Measurements from ENCODE around the gene USP13. TPM values are rescaled to one million over a fixed set of nuclear protein-coding genes. Genes with fewer than 3 reads are reported as not detected.

The USP13 gene
- total RNA-seq, 1 experiment from 2014 or later: 22.7 TPM

DNA sequence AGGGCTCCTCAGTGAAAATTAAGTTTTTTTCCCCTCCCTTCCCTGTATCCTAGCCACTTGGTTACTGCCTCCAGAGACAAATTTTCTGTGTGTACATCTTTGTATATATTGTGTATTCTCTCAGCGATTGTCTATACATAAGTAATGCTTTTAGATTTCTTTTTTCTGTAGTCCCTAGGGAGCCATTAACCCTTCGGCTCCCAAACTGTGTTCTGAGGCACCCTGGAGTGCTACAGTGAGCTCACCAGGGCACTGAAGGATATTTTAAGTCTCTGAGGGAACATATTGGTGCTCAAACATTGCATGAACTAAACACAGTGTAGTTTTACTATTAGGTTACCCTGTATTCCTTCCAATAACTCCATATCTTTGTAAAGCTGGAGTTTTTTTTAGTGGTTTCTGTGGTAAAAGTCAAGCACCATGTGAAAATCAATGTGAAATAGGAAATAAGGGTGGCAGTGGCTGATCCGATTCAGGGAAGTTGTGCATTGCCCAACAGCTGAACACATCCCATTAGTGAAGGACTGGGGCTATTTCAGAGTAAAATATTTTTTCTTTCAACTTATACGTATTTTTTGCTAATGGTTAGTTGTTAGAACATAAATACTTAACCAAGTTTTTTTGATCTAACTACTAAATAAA lies 43.0 kb downstream of the USP13 start:
- CTCF ChIA-PET: no interaction called here
- ATAC-seq: no peak
- BruUV-seq (replicated peaks): no TSS peak
- Histone ChIP-seq H3K9ac (ENCODE audit: low read length) (no peak overlapping the region), H3K79me2 (ENCODE audit: insufficient read depth, low read length) (peaks cover 22% of the 10 kb centered on the region), H3K4me2 (ENCODE audit: low read length) (no peak overlapping the region), H3K9me3 (ENCODE audit: control insufficient read depth in 1 of 2, insufficient read depth in 1 of 2, low read depth in 1 of 2, low read length in 2 of 2) (no peaks in the 10 kb centered on the region), H4K20me1 (ENCODE audit: insufficient read depth) (no peaks in the 10 kb centered on the region), H3K27me3 (ENCODE audit: insufficient read depth, low read length) (no peaks in the 10 kb centered on the region), H2AFZ (ENCODE audit: low read depth, low read length, poor library complexity, severe bottlenecking) (no peak overlapping the region), H3K4me1 (ENCODE audit: control insufficient read depth in 1 of 2, insufficient read depth in 2 of 2, low read length in 2 of 2) (no peaks in the 10 kb centered on the region), H3K36me3 (ENCODE audit: control insufficient read depth in 1 of 2, insufficient read depth in 2 of 2, low read length in 2 of 2) (no peaks in the 10 kb centered on the region), H3K9me2 (ENCODE audit: insufficient read depth) (no peaks in the 10 kb centered on the region), H3K27ac (ENCODE audit: low read depth, low read length) (no peak overlapping the region), H3K4me3 (replicated peaks in 1 of 2; ENCODE audit: low read depth in 1 of 2, low read length in 2 of 2) (no peak overlapping the region)
- no peak for DNase-seq (ENCODE audit: low read depth, low spot score)
- TF ChIP-seq SIN3A (IDR thresholded peaks at IDR 0.05; ENCODE audit: low read depth) (no peak), POLR2AphosphoS5 (IDR thresholded peaks at IDR 0.05; ENCODE audit: low read depth, low read length) (no peak), SRF (IDR thresholded peaks at IDR 0.05; ENCODE audit: low read depth) (no peak), RAD21 (IDR thresholded peaks at IDR 0.05; ENCODE audit: low read depth) (no peak), SP1 (IDR thresholded peaks at IDR 0.05; ENCODE audit: low read depth) (no peak), EZH2phosphoT487 (IDR thresholded peaks at IDR 0.05; ENCODE audit: borderline replicate concordance) (no peak), TCF7L2 (IDR thresholded peaks at IDR 0.05; ENCODE audit: borderline replicate concordance, extremely low read depth, insufficient read depth, insufficient read length) (no peak), EGR1 (IDR thresholded peaks at IDR 0.05; ENCODE audit: low read depth) (no peak)
- TF ChIP-seq, protein P1, sequence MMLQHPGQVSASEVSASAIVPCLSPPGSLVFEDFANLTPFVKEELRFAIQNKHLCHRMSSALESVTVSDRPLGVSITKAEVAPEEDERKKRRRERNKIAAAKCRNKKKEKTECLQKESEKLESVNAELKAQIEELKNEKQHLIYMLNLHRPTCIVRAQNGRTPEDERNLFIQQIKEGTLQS (IDR thresholded peaks at IDR 0.05): no peak
- TF ChIP-seq, protein P2, sequence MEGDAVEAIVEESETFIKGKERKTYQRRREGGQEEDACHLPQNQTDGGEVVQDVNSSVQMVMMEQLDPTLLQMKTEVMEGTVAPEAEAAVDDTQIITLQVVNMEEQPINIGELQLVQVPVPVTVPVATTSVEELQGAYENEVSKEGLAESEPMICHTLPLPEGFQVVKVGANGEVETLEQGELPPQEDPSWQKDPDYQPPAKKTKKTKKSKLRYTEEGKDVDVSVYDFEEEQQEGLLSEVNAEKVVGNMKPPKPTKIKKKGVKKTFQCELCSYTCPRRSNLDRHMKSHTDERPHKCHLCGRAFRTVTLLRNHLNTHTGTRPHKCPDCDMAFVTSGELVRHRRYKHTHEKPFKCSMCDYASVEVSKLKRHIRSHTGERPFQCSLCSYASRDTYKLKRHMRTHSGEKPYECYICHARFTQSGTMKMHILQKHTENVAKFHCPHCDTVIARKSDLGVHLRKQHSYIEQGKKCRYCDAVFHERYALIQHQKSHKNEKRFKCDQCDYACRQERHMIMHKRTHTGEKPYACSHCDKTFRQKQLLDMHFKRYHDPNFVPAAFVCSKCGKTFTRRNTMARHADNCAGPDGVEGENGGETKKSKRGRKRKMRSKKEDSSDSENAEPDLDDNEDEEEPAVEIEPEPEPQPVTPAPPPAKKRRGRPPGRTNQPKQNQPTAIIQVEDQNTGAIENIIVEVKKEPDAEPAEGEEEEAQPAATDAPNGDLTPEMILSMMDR (IDR thresholded peaks at IDR 0.05 in 2 of 3, conservative IDR thresholded peaks at IDR 0.05 in 1 of 3; ENCODE audit: borderline replicate concordance in 1 of 3, insufficient read depth in 1 of 3, low read depth in 2 of 3, low read length in 2 of 3): no peak
- TF ChIP-seq, protein P3, sequence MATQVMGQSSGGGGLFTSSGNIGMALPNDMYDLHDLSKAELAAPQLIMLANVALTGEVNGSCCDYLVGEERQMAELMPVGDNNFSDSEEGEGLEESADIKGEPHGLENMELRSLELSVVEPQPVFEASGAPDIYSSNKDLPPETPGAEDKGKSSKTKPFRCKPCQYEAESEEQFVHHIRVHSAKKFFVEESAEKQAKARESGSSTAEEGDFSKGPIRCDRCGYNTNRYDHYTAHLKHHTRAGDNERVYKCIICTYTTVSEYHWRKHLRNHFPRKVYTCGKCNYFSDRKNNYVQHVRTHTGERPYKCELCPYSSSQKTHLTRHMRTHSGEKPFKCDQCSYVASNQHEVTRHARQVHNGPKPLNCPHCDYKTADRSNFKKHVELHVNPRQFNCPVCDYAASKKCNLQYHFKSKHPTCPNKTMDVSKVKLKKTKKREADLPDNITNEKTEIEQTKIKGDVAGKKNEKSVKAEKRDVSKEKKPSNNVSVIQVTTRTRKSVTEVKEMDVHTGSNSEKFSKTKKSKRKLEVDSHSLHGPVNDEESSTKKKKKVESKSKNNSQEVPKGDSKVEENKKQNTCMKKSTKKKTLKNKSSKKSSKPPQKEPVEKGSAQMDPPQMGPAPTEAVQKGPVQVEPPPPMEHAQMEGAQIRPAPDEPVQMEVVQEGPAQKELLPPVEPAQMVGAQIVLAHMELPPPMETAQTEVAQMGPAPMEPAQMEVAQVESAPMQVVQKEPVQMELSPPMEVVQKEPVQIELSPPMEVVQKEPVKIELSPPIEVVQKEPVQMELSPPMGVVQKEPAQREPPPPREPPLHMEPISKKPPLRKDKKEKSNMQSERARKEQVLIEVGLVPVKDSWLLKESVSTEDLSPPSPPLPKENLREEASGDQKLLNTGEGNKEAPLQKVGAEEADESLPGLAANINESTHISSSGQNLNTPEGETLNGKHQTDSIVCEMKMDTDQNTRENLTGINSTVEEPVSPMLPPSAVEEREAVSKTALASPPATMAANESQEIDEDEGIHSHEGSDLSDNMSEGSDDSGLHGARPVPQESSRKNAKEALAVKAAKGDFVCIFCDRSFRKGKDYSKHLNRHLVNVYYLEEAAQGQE (IDR thresholded peaks at IDR 0.05; ENCODE audit: low read depth): no peak
- TF ChIP-seq, protein P4, sequence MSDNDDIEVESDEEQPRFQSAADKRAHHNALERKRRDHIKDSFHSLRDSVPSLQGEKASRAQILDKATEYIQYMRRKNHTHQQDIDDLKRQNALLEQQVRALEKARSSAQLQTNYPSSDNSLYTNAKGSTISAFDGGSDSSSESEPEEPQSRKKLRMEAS (IDR thresholded peaks at IDR 0.05): no peak
- TF ChIP-seq, protein P5, sequence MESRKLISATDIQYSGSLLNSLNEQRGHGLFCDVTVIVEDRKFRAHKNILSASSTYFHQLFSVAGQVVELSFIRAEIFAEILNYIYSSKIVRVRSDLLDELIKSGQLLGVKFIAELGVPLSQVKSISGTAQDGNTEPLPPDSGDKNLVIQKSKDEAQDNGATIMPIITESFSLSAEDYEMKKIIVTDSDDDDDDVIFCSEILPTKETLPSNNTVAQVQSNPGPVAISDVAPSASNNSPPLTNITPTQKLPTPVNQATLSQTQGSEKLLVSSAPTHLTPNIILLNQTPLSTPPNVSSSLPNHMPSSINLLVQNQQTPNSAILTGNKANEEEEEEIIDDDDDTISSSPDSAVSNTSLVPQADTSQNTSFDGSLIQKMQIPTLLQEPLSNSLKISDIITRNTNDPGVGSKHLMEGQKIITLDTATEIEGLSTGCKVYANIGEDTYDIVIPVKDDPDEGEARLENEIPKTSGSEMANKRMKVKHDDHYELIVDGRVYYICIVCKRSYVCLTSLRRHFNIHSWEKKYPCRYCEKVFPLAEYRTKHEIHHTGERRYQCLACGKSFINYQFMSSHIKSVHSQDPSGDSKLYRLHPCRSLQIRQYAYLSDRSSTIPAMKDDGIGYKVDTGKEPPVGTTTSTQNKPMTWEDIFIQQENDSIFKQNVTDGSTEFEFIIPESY (IDR thresholded peaks at IDR 0.05; ENCODE audit: extremely low read depth, insufficient replicate concordance, low read length): no peak
- intact Hi-C loops (cut with micrococcal nuclease): no loop called here
- POLR2A ChIA-PET: no interaction called here
- RAD21 ChIA-PET (ENCODE audit: low non-redundant PET in 1 of 2, low total read pairs in 2 of 2, uncharacterized antibody in 2 of 2, unreplicated experiment in 2 of 2): no interaction called here

All from HCT116 (cell line).